ENCODE measurements around the gene PRSS50.

DNA sequence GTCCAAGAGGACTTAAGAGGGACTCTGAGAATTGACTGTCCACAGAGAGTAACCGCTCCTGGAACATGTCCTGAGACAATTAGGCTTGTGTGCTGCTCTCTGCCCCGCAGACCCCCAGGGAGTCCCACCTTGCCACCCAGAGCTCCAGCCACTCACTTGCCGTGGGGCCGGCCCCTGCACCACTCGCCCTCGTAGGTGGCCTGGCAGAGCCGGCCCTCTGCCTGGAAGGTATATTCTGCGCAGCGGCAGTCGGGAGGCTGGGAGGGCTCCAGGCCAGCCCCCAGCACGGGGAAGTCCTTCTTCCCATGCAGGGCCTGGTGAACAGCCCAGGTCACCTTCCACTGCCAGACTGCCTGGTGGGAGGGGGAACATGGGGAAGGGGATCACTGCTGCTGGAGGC lies 34.7 kb downstream of the PRSS50 start:
- no peak for TF ChIP-seq POLR2A (IDR thresholded peaks at IDR 0.05; ENCODE audit: low read length)
- no peak for TF ChIP-seq GATA1 (IDR thresholded peaks at IDR 0.05; ENCODE audit: low read depth, low read length)

Measured in erythroblast (primary cell).